H9 (cell line): ENCODE measurements around the gene TPM4. TPM values are rescaled to one million over a fixed set of nuclear protein-coding genes. Genes with fewer than 3 reads are reported as not detected.

Experiments used
- DNase-seq: peaks from one replicate; pipeline ENCODE4 v3.0.0-alpha.2; 2017
- H2AFZ ChIP-seq: one replicate; pipeline ENCODE4 v1.6.1; 2013; ENCODE audit warnings: mild to moderate bottlenecking, low read length, control low read depth, moderate library complexity
- H2AK5ac ChIP-seq: 2 replicates; pipeline ENCODE4 v1.6.1; 2013; ENCODE audit warnings: low read length, control low read depth, mixed read lengths; ENCODE audit not compliant: insufficient read length
- H2BK120ac ChIP-seq: one replicate; pipeline ENCODE4 v1.6.1; 2013; ENCODE audit warnings: low read depth, mild to moderate bottlenecking, low read length, control low read depth, inconsistent platforms; ENCODE audit not compliant: poor library complexity, severe bottlenecking
- H2BK12ac ChIP-seq: 2 replicates; pipeline ENCODE4 v1.6.1; 2013; ENCODE audit warnings: low read length, control low read depth, mixed read lengths, low read depth; ENCODE audit not compliant: insufficient read length
- H2BK15ac ChIP-seq: 2 replicates; pipeline ENCODE4 v1.6.1; 2013; ENCODE audit warnings: low read depth, low read length, control low read depth
- H2BK20ac ChIP-seq: one replicate; pipeline ENCODE4 v1.6.1; 2013; ENCODE audit warnings: low read depth, mild to moderate bottlenecking, low read length, control low read depth, inconsistent platforms; ENCODE audit not compliant: poor library complexity, severe bottlenecking
- H2BK5ac ChIP-seq: 2 replicates; pipeline ENCODE4 v1.6.1; 2013; ENCODE audit warnings: low read length, control low read depth, mixed read lengths; ENCODE audit not compliant: insufficient read length
- H3K14ac ChIP-seq: 2 replicates; pipeline ENCODE4 v1.6.1; 2013; ENCODE audit warnings: low read length, control low read depth; ENCODE audit not compliant: insufficient read depth
- H3K18ac ChIP-seq: 2 replicates; pipeline ENCODE4 v1.6.1; 2013; ENCODE audit warnings: low read depth, mild to moderate bottlenecking, mixed read lengths, low read length, control low read depth; ENCODE audit not compliant: insufficient read length
- H3K23ac ChIP-seq: 2 replicates; pipeline ENCODE4 v1.6.1; 2013; ENCODE audit warnings: low read length, control low read depth, mixed read lengths, low read depth; ENCODE audit not compliant: insufficient read length
- H3K23me2 ChIP-seq: 2 replicates; pipeline ENCODE4 v1.6.1; 2013; ENCODE audit warnings: low read depth, mild to moderate bottlenecking, mixed read lengths, low read length, control low read depth; ENCODE audit not compliant: insufficient read length, poor library complexity, severe bottlenecking
- H3K27ac ChIP-seq: 2 replicates; pipeline ENCODE4 v1.5.1; 2013; ENCODE audit warnings: low read length, control low read depth, mixed read lengths, low read depth; ENCODE audit not compliant: insufficient read length
- H3K27me3 ChIP-seq: 2 replicates; pipeline ENCODE4 v1.6.1; 2013; ENCODE audit warnings: low read length, control low read depth, inconsistent platforms; ENCODE audit not compliant: insufficient read depth
- H3K4ac ChIP-seq: 2 replicates; pipeline ENCODE4 v1.6.1; 2013; ENCODE audit warnings: low read depth, mild to moderate bottlenecking, control low read depth, inconsistent platforms, low read length, moderate library complexity
- H3K4me1 ChIP-seq: 2 replicates; pipeline ENCODE4 v1.6.1; 2013; ENCODE audit warnings: low read length, control low read depth, inconsistent platforms; ENCODE audit not compliant: insufficient read depth
- H3K4me2 ChIP-seq: 2 replicates; pipeline ENCODE4 v1.6.1; 2013; ENCODE audit warnings: low read length, control low read depth, mixed read lengths; ENCODE audit not compliant: insufficient read length, insufficient read depth
- H3K56ac ChIP-seq: 2 replicates; pipeline ENCODE4 v1.6.1; 2013; ENCODE audit warnings: low read depth, mild to moderate bottlenecking, mixed read lengths, low read length, control low read depth; ENCODE audit not compliant: insufficient read length
- H3K79me1 ChIP-seq: 2 replicates; pipeline ENCODE4 v1.6.1; 2013; ENCODE audit warnings: low read depth, mild to moderate bottlenecking, moderate library complexity, low read length, control low read depth, inconsistent platforms; ENCODE audit not compliant: insufficient read depth, poor library complexity, severe bottlenecking
- H3K79me2 ChIP-seq: 2 replicates; pipeline ENCODE4 v1.6.1; 2013; ENCODE audit warnings: low read length, control low read depth, inconsistent platforms; ENCODE audit not compliant: insufficient read depth
- H3K9ac ChIP-seq: 2 replicates; pipeline ENCODE4 v1.6.1; 2013; ENCODE audit warnings: low read length, control low read depth, mixed read lengths; ENCODE audit not compliant: insufficient read length; ENCODE audit errors: extremely low read depth
- H3K9me3 ChIP-seq: one replicate; pipeline ENCODE4 v1.6.1; 2013; ENCODE audit warnings: low read depth, low read length, inconsistent platforms; ENCODE audit not compliant: control insufficient read depth
- H3T11ph ChIP-seq: one replicate; pipeline ENCODE4 v1.6.1; 2013; ENCODE audit warnings: mild to moderate bottlenecking, low read length, control low read depth, inconsistent platforms
- H4K20me1 ChIP-seq: one replicate; pipeline ENCODE4 v1.6.1; 2013; ENCODE audit not compliant: control insufficient read depth, insufficient read length, insufficient read depth
- H4K5ac ChIP-seq: 2 replicates; pipeline ENCODE4 v1.6.1; 2013; ENCODE audit warnings: low read depth, mild to moderate bottlenecking, mixed read lengths, low read length, control low read depth; ENCODE audit not compliant: insufficient read length
- H4K8ac ChIP-seq: replicated peaks from 2 replicates; pipeline ENCODE4 v1.6.1; 2013; ENCODE audit warnings: low read length, control low read depth, mixed read lengths, low read depth; ENCODE audit not compliant: insufficient read length
- H4K91ac ChIP-seq: 2 replicates; pipeline ENCODE4 v1.6.1; 2013; ENCODE audit warnings: low read depth, mild to moderate bottlenecking, moderate library complexity, mixed read lengths, low read length, control low read depth; ENCODE audit not compliant: insufficient read length
- H3K27ac Mint-ChIP-seq, 3 experiments: 2 replicates in 2 of 3; 3 replicates in 1 of 3; pipeline ENCODE4 v1.8.0; 2020 to 2021; ENCODE audit warnings: mixed read lengths in 3 of 3, mild to moderate bottlenecking in 1 of 3, moderate library complexity in 1 of 3
- H3K27me3 Mint-ChIP-seq: 2 replicates; pipeline ENCODE4 v1.8.0; 2021; ENCODE audit warnings: low read depth, mild to moderate bottlenecking, moderate library complexity, mixed read lengths
- H3K36me3 Mint-ChIP-seq, 3 experiments: 2 replicates in 2 of 3; 3 replicates in 1 of 3; pipeline ENCODE4 v1.8.0; 2020 to 2021; ENCODE audit warnings: low read depth in 3 of 3, mixed read lengths in 3 of 3; ENCODE audit not compliant: insufficient read depth in 1 of 3
- H3K4me1 Mint-ChIP-seq, 2 experiments: 2 replicates each; pipeline ENCODE4 v1.8.0; 2020; ENCODE audit warnings: mixed read lengths in 2 of 2
- H3K4me3 Mint-ChIP-seq, 2 experiments: 2 replicates in 1 of 2; 3 replicates in 1 of 2; pipeline ENCODE4 v1.8.0; 2020 to 2021; ENCODE audit warnings: mild to moderate bottlenecking in 2 of 2, mixed read lengths in 2 of 2, moderate library complexity in 1 of 2
- H3K9me3 Mint-ChIP-seq, 2 experiments: 2 replicates in 1 of 2; 3 replicates in 1 of 2; pipeline ENCODE4 v1.8.0; 2020; ENCODE audit warnings: mild to moderate bottlenecking in 2 of 2, mixed read lengths in 2 of 2, moderate library complexity in 1 of 2
- CTCF ChIP-seq: fragments of 200-600 bp; sonication (generic); conservative IDR thresholded peaks from 3 replicates; pipeline ENCODE4 v1.8.0; 2021; ENCODE audit warnings: antibody characterized with exemption, mild to moderate bottlenecking
- WGBS: extraction: QIAGEN DNeasy Blood & Tissue Kit; methylation state at CpG from one replicate; pipeline ENCODE4 v1.1.7; 2013; ENCODE audit warnings: missing lambda C conversion rate, low lambda C conversion rate, mixed read lengths; ENCODE audit not compliant: insufficient read length; ENCODE audit errors: extremely low coverage; 5-methylcytosine and 5-hydroxymethylcytosine counted together
- total RNA-seq: library from RNA; stranded (reverse); gene quantifications from 2 replicates; pipeline ENCODE4 v1.2.1, GENCODE V29; 2021

TPM4 gene
- total RNA-seq, 1 experiment from 2014 or later: 431 TPM

GRCh38 chr19:16036941-16037340 lies 39.4 kb upstream of the TPM4 start:
- Histone ChIP-seq H2BK15ac (no peak overlapping the region), H3K14ac (no peak overlapping the region), H3K23me2 (no peaks in the 10 kb centered on the region), H3K23ac (no peak overlapping the region), H3K9me3 (peaks cover 11% of the 10 kb centered on the region), H3K4me1 (no peaks in the 10 kb centered on the region), H2BK5ac (no peak overlapping the region), H3K4ac (no peak overlapping the region), H4K20me1 (no peaks in the 10 kb centered on the region), H3K9ac (no peak overlapping the region), H3K79me2 (no peaks in the 10 kb centered on the region), H3K27ac (no peak overlapping the region), H2BK120ac (no peak overlapping the region), H3K56ac (no peak overlapping the region), H3K79me1 (no peaks in the 10 kb centered on the region), H4K91ac (no peak overlapping the region), H3K4me2 (no peak overlapping the region), H3K27me3 (no peaks in the 10 kb centered on the region), H2AK5ac (no peak overlapping the region), H2BK12ac (no peak overlapping the region), H3K18ac (no peak overlapping the region), H4K8ac (no peak overlapping the region), H3T11ph (no peak overlapping the region), H4K5ac (no peak overlapping the region), H2AFZ (no peak overlapping the region), H2BK20ac (no peak overlapping the region)
- no peak for DNase-seq
- no CpG with 5 or more reads among the region's 11 CpGs for WGBS
- no peak for TF ChIP-seq CTCF
- Mint-ChIP-seq H3K4me3 (no peak overlapping the region), H3K27me3 (peaks cover 8% of the 10 kb centered on the region), H3K27ac (no peak overlapping the region), H3K36me3 (peaks cover 2 to 5% (median 2%) of the 10 kb centered on the region in 3 experiments; a peak in 4 of 7 replicates), H3K4me1 (no peaks in the 10 kb centered on the region), H3K9me3 (peaks cover 6 to 68% of the 10 kb centered on the region in 2 experiments; a peak in 4 of 5 replicates)
